ENCODE results near the gene SERTAD1.
"Not testable (repeated sequence)": the region's sequence is repeated elsewhere in the genome, so short reads cannot be mapped to it uniquely, and the experiment has no call there.

Gene SERTAD1

DNA sequence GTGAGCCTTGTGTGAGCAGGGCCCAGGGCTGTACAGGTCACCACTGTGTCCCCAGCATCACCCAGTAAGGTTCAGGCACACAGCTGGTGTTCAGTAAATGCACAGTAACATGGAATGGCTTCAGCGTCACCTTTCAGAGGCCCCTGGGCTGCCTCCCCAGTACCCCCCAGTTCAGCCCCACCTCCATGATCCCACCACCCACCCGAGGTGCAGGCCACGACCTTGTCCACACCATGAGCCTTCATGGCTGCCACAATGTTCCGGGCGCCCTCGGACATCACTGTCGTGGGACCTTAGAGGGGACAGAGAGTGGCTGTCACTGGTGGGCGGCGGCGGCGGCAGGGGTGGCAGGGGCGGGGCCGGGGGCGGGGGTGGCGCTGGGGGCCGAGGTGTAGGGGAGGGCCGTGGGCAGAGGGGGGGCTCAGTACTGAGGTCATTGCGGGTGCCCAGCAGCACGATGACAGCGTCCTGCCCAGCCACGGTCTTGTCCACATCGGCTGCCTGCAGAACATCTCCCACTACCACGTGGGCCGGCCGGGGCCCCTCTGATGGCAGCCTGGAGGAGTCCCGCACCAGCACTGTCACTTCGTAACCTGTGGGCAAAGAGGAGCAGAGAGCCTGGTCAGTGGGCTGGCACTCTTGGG, 32.3 kb upstream of the SERTAD1 start:
- H3K4me1 ChIP-seq, result peaks cover 0 to 7% (median 2%) of the 10 kb centered on the region in 4 donors
- TF ChIP-seq, protein P1, sequence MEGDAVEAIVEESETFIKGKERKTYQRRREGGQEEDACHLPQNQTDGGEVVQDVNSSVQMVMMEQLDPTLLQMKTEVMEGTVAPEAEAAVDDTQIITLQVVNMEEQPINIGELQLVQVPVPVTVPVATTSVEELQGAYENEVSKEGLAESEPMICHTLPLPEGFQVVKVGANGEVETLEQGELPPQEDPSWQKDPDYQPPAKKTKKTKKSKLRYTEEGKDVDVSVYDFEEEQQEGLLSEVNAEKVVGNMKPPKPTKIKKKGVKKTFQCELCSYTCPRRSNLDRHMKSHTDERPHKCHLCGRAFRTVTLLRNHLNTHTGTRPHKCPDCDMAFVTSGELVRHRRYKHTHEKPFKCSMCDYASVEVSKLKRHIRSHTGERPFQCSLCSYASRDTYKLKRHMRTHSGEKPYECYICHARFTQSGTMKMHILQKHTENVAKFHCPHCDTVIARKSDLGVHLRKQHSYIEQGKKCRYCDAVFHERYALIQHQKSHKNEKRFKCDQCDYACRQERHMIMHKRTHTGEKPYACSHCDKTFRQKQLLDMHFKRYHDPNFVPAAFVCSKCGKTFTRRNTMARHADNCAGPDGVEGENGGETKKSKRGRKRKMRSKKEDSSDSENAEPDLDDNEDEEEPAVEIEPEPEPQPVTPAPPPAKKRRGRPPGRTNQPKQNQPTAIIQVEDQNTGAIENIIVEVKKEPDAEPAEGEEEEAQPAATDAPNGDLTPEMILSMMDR (IDR thresholded peaks at IDR 0.05), result no peak
- no peaks in the 10 kb centered on the region for H3K27me3 ChIP-seq
- intact Hi-C loops (cut with DNase I; ENCODE audit: low total_unique reads), result no loop called here
- H3K9me3 ChIP-seq, result no peaks in the 10 kb centered on the region
- no peak overlapping the region for H3K4me3 ChIP-seq
- H3K27ac ChIP-seq, result no peak overlapping the region
- no peak for DNase-seq
- peaks cover 13 to 53% (median 23%) of the 10 kb centered on the region in 3 donors for H3K36me3 ChIP-seq

GRCh38 chr19:40457048-40457447, 31.3 kb upstream of the SERTAD1 start:
- DNase-seq, result no peak
- TF ChIP-seq, protein P1 (IDR thresholded peaks at IDR 0.05), result no peak
- intact Hi-C loops (cut with DNase I; ENCODE audit: low total_unique reads), result no loop called here
- Histone ChIP-seq H3K4me3 (no peak overlapping the region), H3K9me3 (no peaks in the 10 kb centered on the region), H3K27ac (no peak overlapping the region), H3K27me3 (no peaks in the 10 kb centered on the region), H3K4me1 (peaks cover 0 to 7% (median 1%) of the 10 kb centered on the region in 4 donors), H3K36me3 (peaks cover 13 to 56% (median 23%) of the 10 kb centered on the region in 3 donors)

DNA sequence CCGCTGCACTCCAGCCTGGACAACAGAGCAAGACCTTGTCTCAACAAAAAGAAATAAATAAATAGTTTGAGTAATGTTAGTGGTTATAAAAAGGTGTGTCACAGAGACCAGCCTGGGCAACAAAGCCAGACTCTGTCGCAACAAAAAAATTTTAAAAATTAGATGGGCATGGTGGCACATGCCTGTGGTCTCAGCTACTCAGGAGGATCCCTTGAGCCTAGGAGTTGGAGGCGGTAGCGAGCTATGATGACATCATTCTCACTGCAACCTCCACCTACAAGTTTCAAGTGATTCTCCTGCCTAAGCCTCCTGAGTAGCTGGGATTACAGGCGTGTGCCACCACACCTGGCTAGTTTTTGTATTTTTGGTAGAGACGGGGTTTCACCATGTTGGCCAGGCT, 28.2 kb upstream of the SERTAD1 start:
- H3K9me3 ChIP-seq; intact Hi-C loops (cut with DNase I; ENCODE audit: low total_unique reads); H3K4me1 ChIP-seq; H3K27ac ChIP-seq; H3K27me3 ChIP-seq; DNase-seq; H3K4me3 ChIP-seq: not testable (repeated sequence)
- peaks cover 18 to 80% (median 37%) of the 10 kb centered on the region in 3 donors for H3K36me3 ChIP-seq

GRCh38 chr19:40453151-40453735, 27.5 kb upstream of the SERTAD1 start:
- Histone ChIP-seq H3K36me3 (peaks cover 22 to 83% (median 40%) of the 10 kb centered on the region in 3 donors), H3K4me3 (no peak overlapping the region), H3K4me1 (no peaks in the 10 kb centered on the region)

GRCh38 chr19:40452016-40452415, 26.2 kb upstream of the SERTAD1 start:
- Histone ChIP-seq H3K4me3 (no peak overlapping the region), H3K9me3 (no peaks in the 10 kb centered on the region), H3K27ac (no peak overlapping the region), H3K27me3 (no peaks in the 10 kb centered on the region), H3K36me3 (peaks cover 22 to 83% (median 40%) of the 10 kb centered on the region in 3 donors), H3K4me1 (no peaks in the 10 kb centered on the region)
- intact Hi-C loops (cut with DNase I; ENCODE audit: low total_unique reads), result no loop called here
- TF ChIP-seq, protein P1 (IDR thresholded peaks at IDR 0.05), result no peak
- DNase-seq, result no peak

More at GRCh38 chr19:40453151-40453735, 27.5 kb upstream of the SERTAD1 start:
- H3K9me3 ChIP-seq, result no peaks in the 10 kb centered on the region
- intact Hi-C loops (cut with DNase I; ENCODE audit: low total_unique reads), result no loop called here
- no peak for DNase-seq
- H3K27me3 ChIP-seq, result no peaks in the 10 kb centered on the region
- no peak overlapping the region for H3K27ac ChIP-seq
- TF ChIP-seq, protein P1 (IDR thresholded peaks at IDR 0.05), result no peak

- no peaks in the 10 kb centered on the region for H3K27me3 ChIP-seq
- no peak overlapping the region for H3K4me3 ChIP-seq
- intact Hi-C loops (cut with DNase I; ENCODE audit: low total_unique reads), result no loop called here
- no peak overlapping the region for H3K27ac ChIP-seq
- TF ChIP-seq, protein P1 (IDR thresholded peaks at IDR 0.05), result no peak
- peaks cover 22 to 81% (median 41%) of the 10 kb centered on the region in 3 donors for H3K36me3 ChIP-seq
- no peaks in the 10 kb centered on the region for H3K9me3 ChIP-seq
- H3K4me1 ChIP-seq, result peaks cover 0 to 2% (median 0%) of the 10 kb centered on the region in 4 donors
- DNase-seq, result no peak
These were observed 24.9 kb upstream of the SERTAD1 start for GRCh38 chr19:40450664-40451063.

Data from tibial artery (tissue), 4 donors.